ENCODE results near the gene EXTL2.
"Not testable (repeated sequence)": the region's sequence is repeated elsewhere in the genome, so short reads cannot be mapped to it uniquely, and the experiment has no call there.

The EXTL2 gene

GRCh38 chr1:100896481-100896982 is 1.9 kb upstream of the EXTL2 start:
- no peak for TF ChIP-seq ZFX (IDR thresholded peaks at IDR 0.05; ENCODE audit: borderline replicate concordance)
- TF ChIP-seq CTCF (IDR thresholded peaks at IDR 0.05), result no peak
- peak overlapping the region; percentile 98 for H3K27ac ChIP-seq

- H3K27ac ChIP-seq, result peak within 1 kb of the TSS; percentile 98
Measured at GRCh38 chr1:100895540-100896480, 1.2 kb upstream of the EXTL2 start, which contains the start of gene SLC30A7. Gene SLC30A7, plus strand, starts transcription at chr1:100896090. Its CDS starts 173 bp downstream, at chr1:100896263.

GRCh38 chr1:100893718-100894117 is 924 bp downstream of the EXTL2 start:
- no peak for TF ChIP-seq CTCF (IDR thresholded peaks at IDR 0.05)
- TF ChIP-seq ZFX (IDR thresholded peaks at IDR 0.05; ENCODE audit: borderline replicate concordance), result no peak
- peak overlapping the region; percentile 98 for H3K27ac ChIP-seq

More at GRCh38 chr1:100895540-100896480, 1.2 kb upstream of the EXTL2 start, which contains the start of gene SLC30A7:
- TF ChIP-seq ZFX (IDR thresholded peaks at IDR 0.05; ENCODE audit: borderline replicate concordance) (no peak), CTCF (IDR thresholded peaks at IDR 0.05) (no peak)

- no peak overlapping the region for H3K27ac ChIP-seq
- TF ChIP-seq CTCF (IDR thresholded peaks at IDR 0.05) (no peak), ZFX (IDR thresholded peaks at IDR 0.05; ENCODE audit: borderline replicate concordance) (no peak)
Measured at GRCh38 chr1:100892554-100892953, 2.1 kb downstream of the EXTL2 start.

- H3K27ac ChIP-seq, result no peak overlapping the region
- TF ChIP-seq ZFX (IDR thresholded peaks at IDR 0.05; ENCODE audit: borderline replicate concordance) (no peak), CTCF (IDR thresholded peaks at IDR 0.05) (no peak)
Measured at GRCh38 chr1:100891380-100891779, 3.3 kb downstream of the EXTL2 start.

GRCh38 chr1:100889869-100890482 is 4.7 kb downstream of the EXTL2 start:
- H3K27ac ChIP-seq, result not testable (repeated sequence)

- not testable (repeated sequence) for H3K27ac ChIP-seq
Measured at GRCh38 chr1:100889007-100889406, 5.6 kb downstream of the EXTL2 start.

- H3K27ac ChIP-seq, result no peak overlapping the region
- no peak for TF ChIP-seq ZFX (IDR thresholded peaks at IDR 0.05; ENCODE audit: borderline replicate concordance)
- TF ChIP-seq CTCF (IDR thresholded peaks at IDR 0.05), result 0 out of 2 replicates have a peak, but pooled peaks have one; percentile 7
Measured at GRCh38 chr1:100883963-100884362, 10.7 kb downstream of the EXTL2 start.

Measured in 22Rv1 (cell line).